Measurements from ENCODE around the gene BRD3OS.

DNA sequence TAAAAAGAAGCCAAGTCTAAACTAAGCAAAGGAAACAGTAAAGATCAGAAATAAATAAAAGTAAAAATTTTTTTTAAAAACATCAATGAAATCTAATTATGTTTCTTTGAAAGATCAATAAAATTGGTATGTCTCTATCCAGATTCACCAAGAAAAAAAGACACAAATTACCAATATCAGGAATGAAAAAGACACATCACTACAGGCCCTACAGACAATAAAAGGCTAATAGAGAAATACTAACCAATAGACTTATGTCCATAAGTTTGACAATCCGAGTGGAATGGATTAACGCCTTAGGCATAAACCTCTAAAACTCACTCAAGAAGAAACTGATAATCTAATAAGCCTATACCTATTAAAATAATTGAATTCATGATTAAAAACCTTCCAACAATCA, 12.4 kb downstream of the BRD3OS start:
- TF ChIP-seq, protein P1, sequence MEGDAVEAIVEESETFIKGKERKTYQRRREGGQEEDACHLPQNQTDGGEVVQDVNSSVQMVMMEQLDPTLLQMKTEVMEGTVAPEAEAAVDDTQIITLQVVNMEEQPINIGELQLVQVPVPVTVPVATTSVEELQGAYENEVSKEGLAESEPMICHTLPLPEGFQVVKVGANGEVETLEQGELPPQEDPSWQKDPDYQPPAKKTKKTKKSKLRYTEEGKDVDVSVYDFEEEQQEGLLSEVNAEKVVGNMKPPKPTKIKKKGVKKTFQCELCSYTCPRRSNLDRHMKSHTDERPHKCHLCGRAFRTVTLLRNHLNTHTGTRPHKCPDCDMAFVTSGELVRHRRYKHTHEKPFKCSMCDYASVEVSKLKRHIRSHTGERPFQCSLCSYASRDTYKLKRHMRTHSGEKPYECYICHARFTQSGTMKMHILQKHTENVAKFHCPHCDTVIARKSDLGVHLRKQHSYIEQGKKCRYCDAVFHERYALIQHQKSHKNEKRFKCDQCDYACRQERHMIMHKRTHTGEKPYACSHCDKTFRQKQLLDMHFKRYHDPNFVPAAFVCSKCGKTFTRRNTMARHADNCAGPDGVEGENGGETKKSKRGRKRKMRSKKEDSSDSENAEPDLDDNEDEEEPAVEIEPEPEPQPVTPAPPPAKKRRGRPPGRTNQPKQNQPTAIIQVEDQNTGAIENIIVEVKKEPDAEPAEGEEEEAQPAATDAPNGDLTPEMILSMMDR (IDR thresholded peaks at IDR 0.05; ENCODE audit: low read depth, low read length), result no peak
- TF ChIP-seq EZH2phosphoT487 (IDR thresholded peaks at IDR 0.05; ENCODE audit: low read depth), result no peak

Data from OCI-LY3 (cell line).